ENCODE results near the gene SF3B3. TPM values are rescaled to one million over a fixed set of nuclear protein-coding genes. Genes with fewer than 3 reads are reported as not detected.
A peak's percentile ranks its signal among the peaks of the same experiment; 100 is the strongest.
"Not testable (repeated sequence)": the region's sequence is repeated elsewhere in the genome, so short reads cannot be mapped to it uniquely, and the experiment has no call there.

Gene SF3B3
- total RNA-seq, 1 donor from 2014 or later = 65.9 TPM

DNA sequence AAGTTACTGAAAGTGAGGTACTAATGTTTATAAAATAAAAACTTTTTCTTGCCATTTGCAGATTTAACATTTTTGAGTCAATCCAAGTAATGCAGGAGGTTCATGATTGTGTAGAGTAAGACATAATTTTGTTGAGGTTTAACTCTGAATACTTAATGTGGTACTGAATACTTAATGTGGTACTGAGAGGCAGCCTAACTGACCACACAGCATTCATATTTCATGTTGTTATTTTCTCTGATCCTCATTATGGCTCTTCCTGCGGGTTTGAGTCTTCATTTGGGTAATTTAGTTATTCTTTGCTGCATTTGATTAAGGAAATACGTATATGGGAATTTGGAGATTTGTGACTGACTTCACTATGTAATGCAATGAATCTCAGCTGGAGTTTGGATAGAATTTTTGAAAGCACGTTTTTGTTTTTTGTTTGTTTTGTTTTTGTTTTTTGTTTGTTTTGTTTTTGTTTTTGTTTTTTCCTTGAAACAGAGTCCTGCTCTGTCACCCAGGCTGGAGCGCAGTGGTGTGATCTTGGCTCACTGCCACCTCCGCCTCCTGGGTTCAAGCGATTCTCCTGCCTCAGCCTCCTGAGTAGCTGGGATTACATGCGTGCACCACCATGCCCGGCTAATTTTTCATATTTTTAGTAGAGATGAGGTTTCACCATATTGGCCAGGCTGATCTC is 3.8 kb downstream of the SF3B3 start:
- no peak overlapping the region for H3K4me3 ChIP-seq (ENCODE audit: low read depth, low read length)
- no peak for DNase-seq (ENCODE audit: low read depth)
- TF ChIP-seq, protein P1, sequence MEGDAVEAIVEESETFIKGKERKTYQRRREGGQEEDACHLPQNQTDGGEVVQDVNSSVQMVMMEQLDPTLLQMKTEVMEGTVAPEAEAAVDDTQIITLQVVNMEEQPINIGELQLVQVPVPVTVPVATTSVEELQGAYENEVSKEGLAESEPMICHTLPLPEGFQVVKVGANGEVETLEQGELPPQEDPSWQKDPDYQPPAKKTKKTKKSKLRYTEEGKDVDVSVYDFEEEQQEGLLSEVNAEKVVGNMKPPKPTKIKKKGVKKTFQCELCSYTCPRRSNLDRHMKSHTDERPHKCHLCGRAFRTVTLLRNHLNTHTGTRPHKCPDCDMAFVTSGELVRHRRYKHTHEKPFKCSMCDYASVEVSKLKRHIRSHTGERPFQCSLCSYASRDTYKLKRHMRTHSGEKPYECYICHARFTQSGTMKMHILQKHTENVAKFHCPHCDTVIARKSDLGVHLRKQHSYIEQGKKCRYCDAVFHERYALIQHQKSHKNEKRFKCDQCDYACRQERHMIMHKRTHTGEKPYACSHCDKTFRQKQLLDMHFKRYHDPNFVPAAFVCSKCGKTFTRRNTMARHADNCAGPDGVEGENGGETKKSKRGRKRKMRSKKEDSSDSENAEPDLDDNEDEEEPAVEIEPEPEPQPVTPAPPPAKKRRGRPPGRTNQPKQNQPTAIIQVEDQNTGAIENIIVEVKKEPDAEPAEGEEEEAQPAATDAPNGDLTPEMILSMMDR (conservative IDR thresholded peaks at IDR 0.05; ENCODE audit: low read depth, low read length) = no peak

DNA sequence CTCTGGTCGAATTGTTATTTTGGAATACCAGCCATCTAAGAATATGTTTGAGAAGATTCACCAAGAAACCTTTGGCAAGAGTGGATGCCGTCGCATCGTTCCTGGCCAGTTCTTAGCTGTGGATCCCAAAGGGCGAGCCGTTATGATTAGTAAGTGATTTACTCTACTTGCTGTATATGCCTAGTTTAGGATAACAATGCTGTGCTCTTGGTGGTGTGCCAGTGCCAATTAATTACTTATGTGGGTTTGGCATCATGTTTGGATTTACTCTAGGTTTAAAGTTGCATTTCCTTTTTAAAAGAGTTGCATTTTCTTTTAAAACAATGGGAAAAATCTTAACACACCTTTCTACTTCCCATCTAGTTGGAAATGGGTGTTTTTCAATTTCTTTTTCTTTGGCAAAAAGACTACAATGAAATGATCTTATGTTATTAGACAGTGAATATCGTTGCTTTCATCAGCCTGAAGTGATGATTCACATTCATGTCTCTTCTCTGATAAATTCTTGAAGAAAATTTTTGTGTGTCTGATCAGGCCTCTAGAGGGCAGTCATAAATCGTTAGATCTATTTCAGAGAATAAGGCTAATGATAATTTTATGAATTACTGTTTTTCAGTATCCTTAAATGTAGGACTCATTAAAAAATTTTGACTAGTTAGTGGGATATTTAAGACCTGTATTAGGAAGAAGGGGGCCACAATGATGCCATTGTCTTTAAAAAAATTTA is 5.6 kb downstream of the SF3B3 start:
- no peak overlapping the region for H3K4me3 ChIP-seq (ENCODE audit: low read depth, low read length)
- TF ChIP-seq, protein P1 (conservative IDR thresholded peaks at IDR 0.05; ENCODE audit: low read depth, low read length) = peak; percentile 52
- no peak for DNase-seq (ENCODE audit: low read depth)

DNA sequence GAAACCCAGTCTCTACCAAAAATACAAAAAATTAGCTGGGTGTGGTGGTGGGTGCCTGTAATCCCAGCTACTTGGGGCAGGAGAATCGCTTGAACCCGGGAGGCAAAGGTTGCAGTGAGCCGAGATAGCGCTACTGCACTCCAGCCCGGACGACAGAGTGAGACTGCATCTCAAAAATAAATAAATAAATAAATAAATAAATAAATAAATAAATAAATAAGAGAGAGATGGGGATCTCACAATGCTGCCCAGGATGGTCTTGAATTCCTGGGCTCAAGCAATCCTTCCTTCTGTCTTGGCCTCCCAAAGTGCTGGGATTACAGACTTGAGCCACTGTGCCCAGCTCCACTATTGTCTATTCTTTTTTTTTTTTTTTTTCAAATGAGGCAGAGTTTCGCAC is 6.3 kb downstream of the SF3B3 start:
- not testable (repeated sequence) for DNase-seq (ENCODE audit: low read depth); H3K4me3 ChIP-seq (ENCODE audit: low read depth, low read length)

DNA sequence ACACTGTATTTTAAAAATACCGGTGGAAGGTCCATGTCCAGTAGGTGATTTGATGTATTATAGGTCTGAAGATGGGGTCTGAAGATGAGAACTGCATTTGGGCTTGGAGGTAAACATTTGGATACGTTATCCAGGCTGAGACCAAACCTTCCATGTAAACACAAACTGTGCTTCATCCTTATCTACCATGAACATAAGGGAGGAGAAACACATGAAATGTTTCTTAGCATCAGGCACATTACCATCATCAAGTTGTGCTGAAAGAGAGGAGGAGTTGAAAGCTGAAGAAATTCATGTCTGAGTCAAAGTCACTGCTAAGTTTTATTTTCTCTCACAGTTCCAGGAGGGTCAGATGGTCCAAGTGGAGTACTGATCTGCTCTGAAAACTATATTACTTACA is 11.4 kb downstream of the SF3B3 start:
- H3K4me3 ChIP-seq (ENCODE audit: low read depth, low read length) = no peak overlapping the region
- DNase-seq (ENCODE audit: low read depth) = no peak
- TF ChIP-seq, protein P1 (conservative IDR thresholded peaks at IDR 0.05; ENCODE audit: low read depth, low read length) = no peak

DNA sequence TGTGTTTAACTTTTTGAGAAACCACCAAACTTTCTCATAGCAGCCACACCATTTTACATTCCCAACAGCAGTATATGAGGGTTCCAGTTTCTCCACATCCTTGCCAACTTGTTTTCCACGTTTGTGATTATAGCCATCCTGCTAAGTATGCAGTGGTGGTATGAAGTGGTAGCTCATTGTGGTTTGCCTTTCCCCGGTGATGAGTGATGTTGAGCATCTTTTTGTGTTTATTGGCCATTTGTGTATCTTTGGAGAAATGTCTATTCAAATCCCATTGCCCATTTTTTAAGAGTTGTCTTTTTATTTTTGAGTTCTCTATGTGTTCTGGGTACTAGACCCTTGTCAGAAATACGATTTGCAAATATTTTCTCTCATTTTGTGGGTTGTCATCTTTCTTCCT is 17.4 kb downstream of the SF3B3 start:
- H3K4me3 ChIP-seq (ENCODE audit: low read depth, low read length) = no peak overlapping the region
- no peak for DNase-seq (ENCODE audit: low read depth)
- TF ChIP-seq, protein P1 (conservative IDR thresholded peaks at IDR 0.05; ENCODE audit: low read depth, low read length) = no peak

DNA sequence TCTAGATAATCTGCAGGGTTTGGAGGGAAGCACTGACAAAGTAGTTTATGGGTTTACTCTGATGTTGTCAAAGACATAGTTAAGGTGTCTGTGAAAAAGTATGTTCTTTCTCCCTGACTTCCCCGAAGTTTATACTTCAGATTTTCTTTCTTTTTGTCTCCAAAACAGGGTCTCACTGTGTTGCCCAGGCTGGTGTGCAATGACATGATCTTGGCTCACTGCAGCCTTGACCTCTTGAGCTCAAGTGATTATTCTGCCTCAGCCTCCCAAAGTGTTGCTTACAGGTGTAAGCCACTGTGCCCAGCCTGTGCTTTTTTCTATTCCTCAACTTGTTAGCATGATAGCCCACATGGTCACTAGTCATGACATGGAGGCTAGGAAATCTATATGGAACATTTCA is 20.9 kb downstream of the SF3B3 start:
- DNase-seq (ENCODE audit: low read depth) = no peak
- no peak overlapping the region for H3K4me3 ChIP-seq (ENCODE audit: low read depth, low read length)
- TF ChIP-seq, protein P1 (conservative IDR thresholded peaks at IDR 0.05; ENCODE audit: low read depth, low read length) = no peak

DNA sequence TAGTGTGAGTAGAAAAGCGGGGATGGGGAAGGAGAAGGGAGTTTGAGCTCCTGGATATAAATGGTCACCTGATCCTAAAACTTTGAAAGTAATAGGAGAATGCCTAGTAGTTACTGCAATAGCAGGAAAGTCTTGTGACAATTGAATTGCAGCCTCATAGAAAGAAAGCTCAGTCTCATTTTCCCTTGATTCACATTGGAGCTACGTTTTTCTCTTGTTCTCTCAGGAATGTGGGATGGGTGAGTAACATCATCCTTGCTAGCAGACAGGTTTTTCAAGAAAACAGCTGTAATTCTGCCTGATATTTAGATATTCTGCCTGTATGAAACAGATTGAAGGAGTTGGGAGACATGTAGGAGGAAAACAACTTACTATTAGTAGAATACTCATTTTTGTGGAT is 25.3 kb downstream of the SF3B3 start:
- H3K4me3 ChIP-seq (ENCODE audit: low read depth, low read length) = no peak overlapping the region
- TF ChIP-seq, protein P1 (conservative IDR thresholded peaks at IDR 0.05; ENCODE audit: low read depth, low read length) = no peak
- no peak for DNase-seq (ENCODE audit: low read depth)

All from epithelial cell of proximal tubule (primary cell).